T-cell (primary cell): ENCODE results near the gene SHROOM3. TPM values are rescaled to one million over a fixed set of nuclear protein-coding genes. Genes with fewer than 3 reads are reported as not detected.

Experiments used
- ATAC-seq, 4 experiments: fragments of 200-7000 bp in 3 of 4; fragments of 150-1000 bp in 1 of 4; cut with Tn5 transposase; replicated peaks in 1 of 4; 1 replicate in 3 of 4; 2 replicates in 1 of 4; pipeline ENCODE4 v1.10.0; 2021; ENCODE audit warnings: moderate library complexity in 3 of 4, mild to moderate bottlenecking in 2 of 4, moderate number of reproducible peaks in 1 of 4
- CTCF ChIA-PET, 2 donors: fragments of 300-600 bp; sonication (Branson Sonifier 250); formaldehyde crosslinking; loops; one replicate each; lab custom pipeline; 2022; ENCODE audit warnings: antibody characterized with exemption in 2 of 2; lab: Charles Lee
- POLR2A ChIA-PET, 2 donors: fragments of 300-600 bp; sonication (Branson Sonifier 250); formaldehyde crosslinking; loops; one replicate each; lab custom pipeline; 2022; ENCODE audit warnings: antibody characterized with exemption in 2 of 2; lab: Charles Lee
- DNase-seq, 35 experiments: peaks; one replicate each; pipeline versions ENCODE4 v3.0.0 to v3.0.0-alpha.2; 2013 to 2023
- H3K27ac ChIP-seq: one replicate; pipeline ENCODE4 v1.5.1; 2013; ENCODE audit warnings: low read length
- H3K27me3 ChIP-seq, 2 experiments: replicated peaks in 1 of 2; 1 replicate in 1 of 2; 2 replicates in 1 of 2; pipeline versions ENCODE4 v1.6.1 to v1.7.0; 2013; ENCODE audit warnings: low read length in 1 of 2, mixed read lengths in 1 of 2; ENCODE audit not compliant: control insufficient read depth in 2 of 2, insufficient read depth in 2 of 2; ENCODE audit errors: extremely low read depth in 1 of 2
- H3K36me3 ChIP-seq, 2 donors: 1 replicate in 1 of 2; 2 replicates in 1 of 2; pipeline versions ENCODE4 v1.6.1 to v1.7.0; 2013; ENCODE audit warnings: low read length in 1 of 2; ENCODE audit not compliant: control insufficient read depth in 2 of 2, insufficient read depth in 1 of 2; ENCODE audit errors: extremely low read depth in 1 of 2
- H3K4me1 ChIP-seq, 2 experiments: 1 replicate in 1 of 2; 2 replicates in 1 of 2; pipeline versions ENCODE4 v1.6.1 to v1.7.0; 2013; ENCODE audit warnings: low read length in 2 of 2, mixed read lengths in 1 of 2; ENCODE audit not compliant: insufficient read depth in 2 of 2, control insufficient read depth in 1 of 2; ENCODE audit errors: extremely low read depth in 1 of 2
- H3K4me3 ChIP-seq, 2 donors: 1 replicate in 1 of 2; 2 replicates in 1 of 2; pipeline versions ENCODE4 v1.5.1 to v1.7.0; 2013; ENCODE audit warnings: mild to moderate bottlenecking in 2 of 2, low read length in 1 of 2, moderate library complexity in 1 of 2; ENCODE audit not compliant: control insufficient read depth in 1 of 2; ENCODE audit errors: extremely low read depth in 1 of 2
- H3K9me3 ChIP-seq: 2 replicates; pipeline ENCODE4 v1.7.0; 2013
- H3K27ac Mint-ChIP-seq, 2 donors: one replicate each; pipeline ENCODE4 v1.8.0; 2020 to 2021; ENCODE audit warnings: mild to moderate bottlenecking in 2 of 2, mixed read lengths in 2 of 2
- H3K27me3 Mint-ChIP-seq, 2 donors: one replicate each; pipeline ENCODE4 v1.8.0; 2021 to 2022; ENCODE audit warnings: mixed read lengths in 2 of 2
- H3K36me3 Mint-ChIP-seq: one replicate; pipeline ENCODE4 v1.8.0; 2021; ENCODE audit warnings: mixed read lengths
- H3K4me1 Mint-ChIP-seq, 3 donors: one replicate each; pipeline ENCODE4 v1.8.0; 2020 to 2022; ENCODE audit warnings: mixed read lengths in 3 of 3, mild to moderate bottlenecking in 1 of 3
- H3K4me3 Mint-ChIP-seq, 3 donors: one replicate each; pipeline ENCODE4 v1.8.0; 2020 to 2022; ENCODE audit warnings: mild to moderate bottlenecking in 3 of 3, mixed read lengths in 3 of 3, moderate library complexity in 3 of 3
- H3K9me3 Mint-ChIP-seq, 3 donors: one replicate each; pipeline ENCODE4 v1.8.0; 2020 to 2022; ENCODE audit warnings: mixed read lengths in 3 of 3
- WGBS: methylation state at CpG from one replicate; pipeline ENCODE4 v1.1.5; 2013; ENCODE audit warnings: missing lambda C conversion rate; ENCODE audit not compliant: insufficient coverage; 5-methylcytosine and 5-hydroxymethylcytosine counted together
- total RNA-seq, 35 experiments: library from RNA in 6 of 35; stranded (reverse) in 6 of 35; fragments of 120-200 nt in 1 of 35; gene quantifications; one replicate each; pipeline versions ENCODE4 v1.2.1 to v1.2.4 and lab custom pipeline; 2013 to 2026

The SHROOM3 gene
- total RNA-seq, 5 donors from 2014 or later (not counting 1 experiment from before 2014, with no cell fraction given) = 0.22 to 1.1 (median 0.33) TPM; not detected in 2

GRCh38 chr4:76737771-76738085 lies 302.7 kb downstream of the SHROOM3 start:
- DNase-seq (no peak), ATAC-seq (no peak)
- no peaks in the 10 kb centered on the region for H3K9me3 Mint-ChIP-seq
- no peak overlapping the region for H3K27ac ChIP-seq
- 80% methylated on average over 1 of the region's 2 CpGs for WGBS
- no peak overlapping the region for H3K4me3 Mint-ChIP-seq
- H3K36me3 Mint-ChIP-seq = no peaks in the 10 kb centered on the region
- ChIA-PET POLR2A (interaction anchor here in 1 of 2 donors (0.6 kb wide), 1 partner anchor 150 kb away, joined by 3 read pairs; no protein-coding TSS in a partner anchor), CTCF (interaction anchor here in 1 of 2 donors (0.6 kb wide), 1 partner anchor 296 kb away, joined by 3 read pairs; no protein-coding TSS in a partner anchor)
- H3K4me3 ChIP-seq = no peak overlapping the region
- peaks cover 0 to 13% of the 10 kb centered on the region in 2 experiments for H3K27me3 ChIP-seq
- H3K27me3 Mint-ChIP-seq = peaks cover 4 to 9% of the 10 kb centered on the region in 2 donors
- no peaks in the 10 kb centered on the region for H3K36me3 ChIP-seq
- no peaks in the 10 kb centered on the region for H3K4me1 ChIP-seq
- H3K9me3 ChIP-seq = no peaks in the 10 kb centered on the region
- H3K27ac Mint-ChIP-seq = no peak overlapping the region
- H3K4me1 Mint-ChIP-seq = no peaks in the 10 kb centered on the region

DNA sequence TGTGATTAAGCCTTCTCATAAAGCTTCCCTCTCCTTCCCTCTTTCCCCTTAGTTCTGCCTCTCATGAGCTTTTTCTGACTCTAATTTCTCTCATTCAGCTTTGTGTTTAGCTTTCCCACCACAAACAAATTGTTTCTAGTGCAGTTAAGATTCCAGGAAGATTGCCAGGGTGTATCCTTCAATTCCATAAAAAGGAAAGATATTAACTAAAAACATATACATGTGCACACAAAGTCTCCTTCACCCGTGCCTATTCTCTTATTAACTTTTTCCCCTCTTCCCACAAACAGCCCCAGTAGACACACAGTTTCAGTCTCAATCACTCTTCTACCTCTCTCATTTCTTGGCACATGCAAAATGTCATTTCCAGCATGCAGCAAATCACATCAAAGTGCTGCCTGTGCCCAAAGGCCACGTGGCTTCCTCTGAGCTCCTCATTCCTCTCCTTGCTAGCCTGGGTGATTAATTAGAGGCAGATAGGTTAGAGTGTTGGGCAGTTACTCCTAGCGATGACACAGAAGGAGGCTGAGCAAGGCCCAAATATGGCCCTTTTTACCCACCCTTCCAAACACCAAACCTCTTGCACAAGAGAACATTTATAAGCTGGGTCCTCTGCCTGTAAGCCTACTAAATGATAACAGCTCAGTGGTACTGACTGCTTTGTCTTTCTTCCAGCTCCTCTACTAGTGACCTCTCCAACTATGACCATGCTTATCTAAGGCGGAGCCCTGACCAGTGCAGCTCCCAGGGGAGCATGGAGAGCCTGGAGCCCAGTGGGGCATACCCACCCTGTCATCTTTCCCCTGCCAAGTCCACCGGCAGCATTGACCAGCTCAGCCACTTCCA lies 303.3 kb downstream of the SHROOM3 start:
- 59% methylated on average over 3 of the region's 5 CpGs for WGBS
- H3K4me3 ChIP-seq = no peak overlapping the region
- DNase-seq (no peak), ATAC-seq (no peak)
- H3K9me3 ChIP-seq = no peaks in the 10 kb centered on the region
- no peaks in the 10 kb centered on the region for H3K36me3 Mint-ChIP-seq
- H3K4me1 ChIP-seq = no peaks in the 10 kb centered on the region
- peaks cover 0 to 13% of the 10 kb centered on the region in 2 experiments for H3K27me3 ChIP-seq
- POLR2A ChIA-PET = interaction anchor here in 1 of 2 donors (0.6 kb wide), 1 partner anchor 149 kb away, joined by 3 read pairs; no protein-coding TSS in a partner anchor
- no peaks in the 10 kb centered on the region for H3K9me3 Mint-ChIP-seq
- H3K27ac Mint-ChIP-seq = no peak overlapping the region
- no peaks in the 10 kb centered on the region for H3K36me3 ChIP-seq
- H3K27ac ChIP-seq = no peak overlapping the region
- CTCF ChIA-PET = interaction anchor here in 1 of 2 donors (0.6 kb wide), 1 partner anchor 295 kb away, joined by 3 read pairs; no protein-coding TSS in a partner anchor
- H3K4me3 Mint-ChIP-seq = no peak overlapping the region
- H3K27me3 Mint-ChIP-seq = peaks cover 4 to 9% of the 10 kb centered on the region in 2 donors
- H3K4me1 Mint-ChIP-seq = no peaks in the 10 kb centered on the region

- ChIA-PET POLR2A (no interaction called here), CTCF (no interaction called here)
- H3K27ac ChIP-seq = no peak overlapping the region
- H3K36me3 Mint-ChIP-seq = no peaks in the 10 kb centered on the region
- H3K27me3 ChIP-seq = peaks cover 0 to 11% of the 10 kb centered on the region in 2 experiments
- H3K4me1 ChIP-seq = no peaks in the 10 kb centered on the region
- H3K9me3 Mint-ChIP-seq = no peaks in the 10 kb centered on the region
- H3K9me3 ChIP-seq = no peaks in the 10 kb centered on the region
- WGBS = 94% methylated on average over 22 of the region's 24 CpGs
- no peak overlapping the region for H3K4me3 Mint-ChIP-seq
- no peak overlapping the region for H3K27ac Mint-ChIP-seq
- no peak overlapping the region for H3K4me3 ChIP-seq
- no peaks in the 10 kb centered on the region for H3K36me3 ChIP-seq
- no peaks in the 10 kb centered on the region for H3K4me1 Mint-ChIP-seq
- DNase-seq (no peak), ATAC-seq (no peak)
- H3K27me3 Mint-ChIP-seq = peaks cover 0 to 6% of the 10 kb centered on the region in 2 donors
These were observed 305.2 kb downstream of the SHROOM3 start for GRCh38 chr4:76740192-76740591.

DNA sequence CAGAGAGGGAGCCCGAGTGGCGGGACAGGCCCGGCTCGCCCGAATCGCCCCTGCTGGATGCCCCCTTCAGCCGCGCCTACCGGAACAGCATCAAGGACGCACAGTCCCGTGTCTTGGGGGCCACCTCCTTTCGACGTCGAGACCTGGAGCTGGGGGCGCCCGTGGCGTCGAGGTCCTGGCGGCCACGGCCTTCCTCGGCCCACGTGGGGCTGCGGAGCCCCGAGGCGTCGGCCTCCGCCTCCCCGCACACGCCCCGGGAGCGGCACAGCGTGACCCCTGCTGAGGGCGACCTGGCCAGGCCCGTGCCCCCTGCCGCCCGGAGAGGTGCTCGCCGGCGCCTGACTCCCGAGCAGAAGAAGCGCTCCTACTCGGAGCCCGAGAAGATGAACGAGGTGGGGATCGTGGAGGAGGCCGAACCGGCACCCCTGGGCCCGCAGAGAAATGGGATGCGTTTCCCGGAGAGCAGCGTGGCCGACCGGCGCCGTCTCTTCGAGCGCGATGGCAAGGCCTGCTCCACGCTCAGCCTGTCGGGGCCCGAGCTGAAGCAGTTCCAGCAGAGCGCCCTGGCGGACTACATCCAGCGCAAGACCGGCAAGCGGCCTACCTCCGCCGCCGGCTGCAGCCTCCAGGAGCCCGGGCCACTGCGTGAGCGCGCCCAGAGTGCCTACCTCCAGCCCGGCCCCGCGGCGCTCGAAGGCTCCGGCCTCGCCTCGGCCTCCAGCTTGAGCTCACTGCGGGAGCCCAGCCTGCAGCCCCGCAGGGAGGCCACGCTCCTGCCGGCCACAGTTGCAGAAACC lies 306.0 kb downstream of the SHROOM3 start:
- Histone ChIP-seq H3K27me3 (peaks cover 0 to 11% of the 10 kb centered on the region in 2 experiments), H3K4me3 (no peak overlapping the region), H3K4me1 (no peaks in the 10 kb centered on the region), H3K27ac (no peak overlapping the region), H3K36me3 (no peaks in the 10 kb centered on the region), H3K9me3 (no peaks in the 10 kb centered on the region)
- peaks cover 0 to 6% of the 10 kb centered on the region in 2 donors for H3K27me3 Mint-ChIP-seq
- no peak for DNase-seq
- no peak overlapping the region for H3K4me3 Mint-ChIP-seq
- ATAC-seq = no peak
- WGBS = 94% methylated on average over 85 of the region's 85 CpGs
- ChIA-PET CTCF (interaction anchor here in 1 of 2 donors (0.7 kb wide), 1 partner anchor 32 kb away, joined by 3 read pairs; no protein-coding TSS in a partner anchor), POLR2A (no interaction called here)
- no peaks in the 10 kb centered on the region for H3K4me1 Mint-ChIP-seq
- H3K9me3 Mint-ChIP-seq = no peaks in the 10 kb centered on the region
- H3K27ac Mint-ChIP-seq = no peak overlapping the region
- H3K36me3 Mint-ChIP-seq = no peaks in the 10 kb centered on the region

GRCh38 chr4:76741663-76742020 lies 306.6 kb downstream of the SHROOM3 start:
- Histone ChIP-seq H3K27ac (no peak overlapping the region), H3K36me3 (no peaks in the 10 kb centered on the region), H3K27me3 (peaks cover 0 to 11% of the 10 kb centered on the region in 2 experiments), H3K4me3 (no peak overlapping the region), H3K9me3 (no peaks in the 10 kb centered on the region), H3K4me1 (no peaks in the 10 kb centered on the region)
- WGBS = 96% methylated on average over 24 of the region's 26 CpGs
- H3K4me1 Mint-ChIP-seq = no peaks in the 10 kb centered on the region
- H3K27ac Mint-ChIP-seq = no peak overlapping the region
- CTCF ChIA-PET = no interaction called here
- H3K9me3 Mint-ChIP-seq = no peaks in the 10 kb centered on the region
- ATAC-seq (no peak), DNase-seq (no peak)
- POLR2A ChIA-PET = no interaction called here
- no peak overlapping the region for H3K4me3 Mint-ChIP-seq
- no peaks in the 10 kb centered on the region for H3K36me3 Mint-ChIP-seq
- peaks cover 0 to 6% of the 10 kb centered on the region in 2 donors for H3K27me3 Mint-ChIP-seq

GRCh38 chr4:76744241-76744921 lies 309.4 kb downstream of the SHROOM3 start:
- H3K27me3 Mint-ChIP-seq = peaks cover 2 to 3% of the 10 kb centered on the region in 2 donors
- Histone ChIP-seq H3K27me3 (peaks cover 0 to 3% of the 10 kb centered on the region in 2 experiments), H3K4me3 (no peak overlapping the region), H3K27ac (no peak overlapping the region), H3K9me3 (no peaks in the 10 kb centered on the region), H3K4me1 (no peaks in the 10 kb centered on the region), H3K36me3 (no peaks in the 10 kb centered on the region)
- CTCF ChIA-PET = interaction anchor here (0.6 kb wide), 2 partner anchors 10 to 847 kb away, joined by 3 to 7 read pairs; no protein-coding TSS in a partner anchor
- H3K4me1 Mint-ChIP-seq = peaks cover 0 to 2% (median 2%) of the 10 kb centered on the region in 3 donors
- no peak overlapping the region for H3K4me3 Mint-ChIP-seq
- ATAC-seq (no peak), DNase-seq (no peak)
- no CpG with 5 or more reads among the region's 1 CpG for WGBS
- H3K36me3 Mint-ChIP-seq = no peaks in the 10 kb centered on the region
- H3K27ac Mint-ChIP-seq = no peak overlapping the region
- POLR2A ChIA-PET = interaction anchor here in 1 of 2 donors (0.7 kb wide), 1 partner anchor 80 kb away, joined by 3 read pairs; no protein-coding TSS in a partner anchor
- no peaks in the 10 kb centered on the region for H3K9me3 Mint-ChIP-seq
